HK-2 (cell line): ENCODE measurements around the gene JAML.

Experiments used
- DNase-seq: peaks from one replicate; pipeline ENCODE4 v3.0.0-alpha.2; 2018; ENCODE audit not compliant: unreplicated experiment

The JAML gene

GRCh38 chr11:118145285-118146227, 79.3 kb downstream of the JAML start:
- DNase-seq: peak; percentile 88

DNA sequence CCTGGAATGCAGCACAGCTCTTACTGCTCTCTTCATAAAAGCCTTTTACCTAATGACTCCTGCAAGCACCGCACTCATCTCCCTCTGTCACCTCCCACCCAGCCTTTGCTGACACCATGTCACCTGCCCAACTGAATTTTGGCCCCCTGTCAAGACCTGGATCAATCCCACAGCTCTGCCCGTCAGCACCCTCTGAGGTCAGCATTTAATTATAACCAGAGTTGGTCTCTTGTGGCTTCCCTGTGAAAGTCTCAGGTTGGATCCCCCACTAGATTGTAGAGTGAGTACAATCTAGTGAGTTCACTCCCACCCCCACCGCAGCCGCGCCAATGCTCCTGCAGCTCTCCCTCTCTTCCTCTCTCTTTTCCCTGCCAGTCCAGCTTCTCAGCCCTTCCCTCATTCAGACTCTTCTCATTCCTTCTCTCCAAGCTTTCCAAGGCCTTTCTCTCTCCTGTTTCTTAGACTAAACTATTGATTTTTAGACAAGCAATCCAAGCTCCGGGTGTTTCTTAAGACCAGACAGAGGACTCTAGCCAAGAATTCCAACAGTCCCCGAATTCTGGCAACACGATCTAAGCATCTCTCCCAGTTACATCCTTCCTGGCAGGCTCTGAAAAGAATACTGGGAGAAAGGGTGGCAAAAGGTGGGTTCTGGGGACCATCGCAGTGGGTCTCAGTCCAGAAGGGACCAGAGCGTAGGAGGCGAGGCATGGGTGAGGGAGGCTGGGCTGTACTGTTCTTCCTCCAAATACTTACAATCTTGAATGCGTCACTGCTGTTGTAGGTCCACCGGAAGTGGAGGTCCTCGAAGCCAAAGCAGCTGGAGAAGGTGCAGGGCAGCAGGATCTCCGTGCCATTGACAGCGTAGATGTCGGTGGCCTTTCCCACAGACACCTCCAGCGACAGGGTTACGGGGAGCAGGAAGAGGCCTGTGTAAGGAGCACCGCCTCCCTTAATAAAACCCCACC, 80.2 kb downstream of the JAML start:
- DNase-seq: no peak
